Endodermal cell (in vitro differentiated cells): ENCODE measurements around the gene LPXN. TPM values are rescaled to one million over a fixed set of nuclear protein-coding genes. Genes with fewer than 3 reads are reported as not detected.

Source experiments
- DNase-seq: peaks from one replicate; pipeline ENCODE4 v3.0.0-alpha.2; 2017
- H3K27ac ChIP-seq: 2 replicates; pipeline ENCODE4 v1.5.1; 2013; ENCODE audit warnings: mild to moderate bottlenecking, low read depth, low read length, moderate library complexity
- H3K27me3 ChIP-seq: 2 replicates; pipeline ENCODE4 v1.6.1; 2013; ENCODE audit warnings: mild to moderate bottlenecking, low read length, moderate library complexity; ENCODE audit not compliant: insufficient read depth, control insufficient read depth, poor library complexity, severe bottlenecking
- H3K36me3 ChIP-seq: 2 replicates; pipeline ENCODE4 v1.7.0; 2013; ENCODE audit warnings: mild to moderate bottlenecking, low read length, moderate library complexity; ENCODE audit not compliant: control insufficient read depth, insufficient read depth
- H3K4me1 ChIP-seq: one replicate; pipeline ENCODE4 v1.7.0; 2013; ENCODE audit warnings: low read length; ENCODE audit not compliant: control insufficient read depth, insufficient read depth
- H3K4me3 ChIP-seq: 2 replicates; pipeline ENCODE4 v1.5.1; 2013; ENCODE audit warnings: mild to moderate bottlenecking, low read length, moderate library complexity
- H3K9ac ChIP-seq: 2 replicates; pipeline ENCODE4 v1.6.1; 2013; ENCODE audit warnings: mild to moderate bottlenecking, low read length, moderate library complexity; ENCODE audit not compliant: poor library complexity, severe bottlenecking; ENCODE audit errors: extremely low read depth
- H3K9me3 ChIP-seq: 2 replicates; pipeline ENCODE4 v1.6.1; 2013; ENCODE audit warnings: mild to moderate bottlenecking, low read length, moderate library complexity; ENCODE audit not compliant: control insufficient read depth
- H3K27ac Mint-ChIP-seq: 2 replicates; pipeline ENCODE4 v1.8.0; 2020; ENCODE audit warnings: mixed read lengths
- H3K27me3 Mint-ChIP-seq: 2 replicates; pipeline ENCODE4 v1.8.0; 2021; ENCODE audit warnings: mild to moderate bottlenecking, mixed read lengths; ENCODE audit not compliant: insufficient read depth
- H3K36me3 Mint-ChIP-seq: 2 replicates; pipeline ENCODE4 v1.8.0; 2020; ENCODE audit warnings: low read depth, mixed read lengths
- H3K4me1 Mint-ChIP-seq: 2 replicates; pipeline ENCODE4 v1.8.0; 2020; ENCODE audit warnings: mixed read lengths
- H3K4me3 Mint-ChIP-seq: 2 replicates; pipeline ENCODE4 v1.8.0; 2020; ENCODE audit warnings: mild to moderate bottlenecking, moderate library complexity, mixed read lengths
- H3K9me3 Mint-ChIP-seq: 2 replicates; pipeline ENCODE4 v1.8.0; 2020; ENCODE audit warnings: mild to moderate bottlenecking, mixed read lengths
- CTCF ChIP-seq: fragments of 200-600 bp; sonication (generic); conservative IDR thresholded peaks from 2 replicates; pipeline ENCODE4 v1.5.0; 2021; ENCODE audit warnings: antibody characterized with exemption, mild to moderate bottlenecking
- WGBS, 2 experiments: methylation state at CpG; one replicate each; pipeline versions ENCODE4 v1.1.5 to v1.1.7; 2013; ENCODE audit warnings: missing lambda C conversion rate in 2 of 2, mixed read lengths in 1 of 2; ENCODE audit not compliant: insufficient coverage in 1 of 2, insufficient read length in 1 of 2; 5-methylcytosine and 5-hydroxymethylcytosine counted together
- total RNA-seq, 2 donors: library from RNA; stranded (reverse); fragmentation: NEBNext Ultra II Directional in 1 of 2; extraction: Animal tissue kit (Norgen Biotek cat#: 25700) in 1 of 2; gene quantifications; 2 replicates in 1 of 2; 3 replicates in 1 of 2; pipeline ENCODE4 v1.2.1, GENCODE V29; 2021

The LPXN gene
- total RNA-seq, 2 donors from 2014 or later = 1.9 to 2.7 TPM

DNA sequence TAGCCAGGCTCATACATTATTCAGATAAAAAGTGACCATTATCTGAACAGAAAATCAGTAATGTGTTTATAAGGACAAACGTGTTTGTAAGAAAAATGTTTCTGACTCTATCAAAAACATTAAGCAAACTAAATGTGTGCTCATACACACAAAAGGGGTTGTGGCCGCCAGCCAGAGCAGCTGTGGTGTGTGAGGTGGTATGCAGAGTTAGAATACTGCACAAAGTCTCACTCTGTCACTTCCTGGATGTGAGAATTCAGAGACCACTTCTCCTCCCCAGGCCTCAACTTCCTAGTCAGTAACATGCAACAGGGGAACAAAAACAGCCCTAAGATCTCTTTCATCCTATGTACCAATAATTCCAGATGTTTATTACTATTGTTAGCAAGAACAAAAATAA, 77.2 kb downstream of the LPXN start:
- Histone ChIP-seq H3K9ac (no peak overlapping the region), H3K36me3 (no peaks in the 10 kb centered on the region), H3K9me3 (no peaks in the 10 kb centered on the region), H3K27ac (no peak overlapping the region), H3K4me3 (no peak overlapping the region), H3K27me3 (peaks cover 4% of the 10 kb centered on the region), H3K4me1 (no peaks in the 10 kb centered on the region)
- Mint-ChIP-seq H3K36me3 (no peaks in the 10 kb centered on the region), H3K27ac (no peak overlapping the region), H3K4me3 (no peak overlapping the region), H3K4me1 (no peaks in the 10 kb centered on the region), H3K9me3 (no peaks in the 10 kb centered on the region), H3K27me3 (no peaks in the 10 kb centered on the region)
- no peak for DNase-seq
- TF ChIP-seq CTCF = no peak
- 90% methylated on average over 2 of the region's 2 CpGs; no CpG with 5 or more reads in 1 of the 2 experiments for WGBS, 2 experiments

GRCh38 chr11:58497951-58498350, 77.7 kb downstream of the LPXN start:
- DNase-seq = peak; percentile 44
- Mint-ChIP-seq H3K27me3 (no peaks in the 10 kb centered on the region), H3K9me3 (no peaks in the 10 kb centered on the region), H3K27ac (no peak overlapping the region), H3K4me1 (no peaks in the 10 kb centered on the region), H3K4me3 (no peak overlapping the region), H3K36me3 (no peaks in the 10 kb centered on the region)
- Histone ChIP-seq H3K4me3 (no peak overlapping the region), H3K9me3 (no peaks in the 10 kb centered on the region), H3K27me3 (peaks cover 4% of the 10 kb centered on the region), H3K36me3 (no peaks in the 10 kb centered on the region), H3K9ac (no peak overlapping the region), H3K27ac (no peak overlapping the region), H3K4me1 (no peaks in the 10 kb centered on the region)
- WGBS, 2 experiments = 93 to 100% methylated on average over 1 to 2 of the region's 2 CpGs
- no peak for TF ChIP-seq CTCF

- Histone ChIP-seq H3K27me3 (peaks cover 4% of the 10 kb centered on the region), H3K9ac (no peak overlapping the region), H3K4me1 (no peaks in the 10 kb centered on the region), H3K27ac (no peak overlapping the region), H3K36me3 (no peaks in the 10 kb centered on the region), H3K9me3 (no peaks in the 10 kb centered on the region), H3K4me3 (no peak overlapping the region)
- no peak overlapping the region for H3K27ac Mint-ChIP-seq
- H3K4me1 Mint-ChIP-seq = no peaks in the 10 kb centered on the region
- no peak overlapping the region for H3K4me3 Mint-ChIP-seq
- 60 to 93% methylated on average over 1 to 2 of the region's 2 CpGs for WGBS, 2 experiments
- H3K9me3 Mint-ChIP-seq = no peaks in the 10 kb centered on the region
- H3K27me3 Mint-ChIP-seq = no peaks in the 10 kb centered on the region
- TF ChIP-seq CTCF = peak; percentile 19
- no peak for DNase-seq
- H3K36me3 Mint-ChIP-seq = no peaks in the 10 kb centered on the region
Measured at GRCh38 chr11:58495906-58496305, 79.8 kb downstream of the LPXN start.
